Upper lobe of left lung (tissue), 4 donors: ENCODE measurements around the gene IPPK.

Experiments used
- EP300 ChIP-seq, 4 donors: sonication (generic); formaldehyde crosslinking; IDR thresholded peaks; one replicate each; pipeline ENCODE4 v1.5.1; 2017; ENCODE audit warnings: antibody characterized with exemption in 4 of 4, control low read depth in 2 of 4
- POLR2A ChIP-seq, 4 donors: fragments of 450-650 bp; IDR thresholded peaks; one replicate each; pipeline ENCODE4 v1.5.1; 2016 to 2017; ENCODE audit warnings: antibody characterized with exemption in 4 of 4, mild to moderate bottlenecking in 2 of 4
- POLR2AphosphoS5 ChIP-seq, 2 donors: sonication (generic); formaldehyde crosslinking; IDR thresholded peaks; one replicate each; pipeline ENCODE4 v1.5.1; 2017; ENCODE audit warnings: antibody characterized with exemption in 2 of 2
- TF ChIP-seq, protein P1 (sequence below), 6 experiments: fragments of 450-650 bp in 4 of 6; fragments of 200-600 bp in 2 of 6; sonication (generic) in 2 of 6; IDR thresholded peaks; one replicate each; pipeline ENCODE4 v1.5.1; 2016 to 2019; ENCODE audit warnings: antibody characterized with exemption in 6 of 6

DNA sequence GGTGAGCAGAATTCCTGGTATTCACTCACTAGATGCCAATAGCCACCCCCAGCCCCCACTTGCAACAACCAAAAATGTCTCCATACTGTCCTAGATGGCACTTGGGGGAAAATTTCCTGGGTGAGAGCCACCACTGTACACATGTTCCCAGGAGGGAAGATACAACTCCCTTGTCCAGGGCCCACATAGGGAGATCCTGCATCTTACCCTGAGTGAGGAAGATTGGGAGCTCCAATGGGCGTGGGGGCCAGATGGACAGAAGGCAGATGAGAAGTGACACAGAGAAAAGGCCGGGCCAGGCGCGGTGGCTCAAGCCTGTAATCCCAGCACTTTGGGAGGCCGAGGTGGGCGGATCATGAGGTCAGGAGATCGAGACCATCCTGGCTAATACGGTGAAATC, 12.3 kb upstream of the IPPK start:
- no peak for TF ChIP-seq POLR2A (IDR thresholded peaks at IDR 0.05)
- TF ChIP-seq, protein P1, sequence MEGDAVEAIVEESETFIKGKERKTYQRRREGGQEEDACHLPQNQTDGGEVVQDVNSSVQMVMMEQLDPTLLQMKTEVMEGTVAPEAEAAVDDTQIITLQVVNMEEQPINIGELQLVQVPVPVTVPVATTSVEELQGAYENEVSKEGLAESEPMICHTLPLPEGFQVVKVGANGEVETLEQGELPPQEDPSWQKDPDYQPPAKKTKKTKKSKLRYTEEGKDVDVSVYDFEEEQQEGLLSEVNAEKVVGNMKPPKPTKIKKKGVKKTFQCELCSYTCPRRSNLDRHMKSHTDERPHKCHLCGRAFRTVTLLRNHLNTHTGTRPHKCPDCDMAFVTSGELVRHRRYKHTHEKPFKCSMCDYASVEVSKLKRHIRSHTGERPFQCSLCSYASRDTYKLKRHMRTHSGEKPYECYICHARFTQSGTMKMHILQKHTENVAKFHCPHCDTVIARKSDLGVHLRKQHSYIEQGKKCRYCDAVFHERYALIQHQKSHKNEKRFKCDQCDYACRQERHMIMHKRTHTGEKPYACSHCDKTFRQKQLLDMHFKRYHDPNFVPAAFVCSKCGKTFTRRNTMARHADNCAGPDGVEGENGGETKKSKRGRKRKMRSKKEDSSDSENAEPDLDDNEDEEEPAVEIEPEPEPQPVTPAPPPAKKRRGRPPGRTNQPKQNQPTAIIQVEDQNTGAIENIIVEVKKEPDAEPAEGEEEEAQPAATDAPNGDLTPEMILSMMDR (IDR thresholded peaks at IDR 0.05) = no peak
- TF ChIP-seq POLR2AphosphoS5 (IDR thresholded peaks at IDR 0.05) = no peak
- no peak for TF ChIP-seq EP300 (IDR thresholded peaks at IDR 0.05)
